Inferior parietal cortex (tissue), 1 donor: ENCODE measurements around the gene GPR42.
"Not testable (repeated sequence)": the region's sequence is repeated elsewhere in the genome, so short reads cannot be mapped to it uniquely, and the experiment has no call there.

Experiments
- DNase-seq: peaks from one replicate; pipeline ENCODE4 v3.0.0-alpha.2; 2016; ENCODE audit errors: extremely low spot score

Gene GPR42

GRCh38 chr19:35395382-35396199, 24.7 kb downstream of the GPR42 start:
- no peak for DNase-seq

- DNase-seq = no peak
Observed at GRCh38 chr19:35396240-35396885, 25.5 kb downstream of the GPR42 start.

- DNase-seq = no peak
Observed at GRCh38 chr19:35397064-35397463, 26.2 kb downstream of the GPR42 start.

- DNase-seq = no peak
Observed at GRCh38 chr19:35398570-35398969, 27.7 kb downstream of the GPR42 start.

- no peak for DNase-seq
Observed at GRCh38 chr19:35399231-35399630, 28.4 kb downstream of the GPR42 start.

- DNase-seq = no peak
Observed at GRCh38 chr19:35399948-35400772, 29.3 kb downstream of the GPR42 start.

- DNase-seq = no peak
Observed at GRCh38 chr19:35400773-35401100, 29.9 kb downstream of the GPR42 start.

GRCh38 chr19:35401416-35401815, 30.5 kb downstream of the GPR42 start:
- DNase-seq = not testable (repeated sequence)

GRCh38 chr19:35403116-35403760, 32.4 kb downstream of the GPR42 start:
- no peak for DNase-seq

- DNase-seq = no peak
Observed at GRCh38 chr19:35404879-35405622, 34.2 kb downstream of the GPR42 start.

GRCh38 chr19:35407619-35408018, 36.8 kb downstream of the GPR42 start:
- DNase-seq = no peak

GRCh38 chr19:35408284-35409171, 37.7 kb downstream of the GPR42 start:
- DNase-seq = no peak

- DNase-seq = no peak
Observed at GRCh38 chr19:35409191-35409590, 38.3 kb downstream of the GPR42 start.

- DNase-seq = no peak
Observed at GRCh38 chr19:35410487-35410886, 39.6 kb downstream of the GPR42 start.

GRCh38 chr19:35414442-35414841, 43.6 kb downstream of the GPR42 start:
- DNase-seq = no peak

- no peak for DNase-seq
Observed at GRCh38 chr19:35416331-35416730, 45.5 kb downstream of the GPR42 start.

GRCh38 chr19:35417278-35417677, 46.4 kb downstream of the GPR42 start:
- no peak for DNase-seq

GRCh38 chr19:35417713-35418534, 47.1 kb downstream of the GPR42 start:
- DNase-seq = no peak

- DNase-seq = no peak
Observed at GRCh38 chr19:35419046-35419445, 48.2 kb downstream of the GPR42 start.
